Activated CD4-positive, alpha-beta memory T cell treated with anti-CD3 and anti-CD28 coated beads for 36 hours (primary cell): ENCODE data around the gene H1-8. TPM values are rescaled to one million over a fixed set of nuclear protein-coding genes. Genes with fewer than 3 reads are reported as not detected.
"Not testable (repeated sequence)": the region's sequence is repeated elsewhere in the genome, so short reads cannot be mapped to it uniquely, and the experiment has no call there.

Experiments
- CTCF ChIA-PET: fragments of 350-600 bp; sonication (Branson Sonifier 250); formaldehyde crosslinking; loops from one replicate; lab custom pipeline; 2021; ENCODE audit warnings: antibody characterized with exemption, inconsistent platforms; lab: Charles Lee
- POLR2A ChIA-PET: fragments of 350-600 bp; sonication (Branson Sonifier 250); formaldehyde crosslinking; loops from one replicate; lab custom pipeline; 2021; ENCODE audit warnings: antibody characterized with exemption; lab: Charles Lee
- DNase-seq: peaks from one replicate; pipeline ENCODE4 v3.0.0-alpha.2; 2020
- H3K27ac Mint-ChIP-seq: one replicate; pipeline ENCODE4 v1.8.0; 2021; ENCODE audit warnings: mixed read lengths
- H3K27me3 Mint-ChIP-seq: one replicate; pipeline ENCODE4 v1.8.0; 2021; ENCODE audit warnings: mixed read lengths
- H3K36me3 Mint-ChIP-seq: one replicate; pipeline ENCODE4 v1.8.0; 2021; ENCODE audit warnings: mixed read lengths
- H3K4me1 Mint-ChIP-seq: one replicate; pipeline ENCODE4 v1.8.0; 2021; ENCODE audit warnings: low read depth, mixed read lengths
- H3K4me3 Mint-ChIP-seq: one replicate; pipeline ENCODE4 v1.8.0; 2021; ENCODE audit warnings: mild to moderate bottlenecking, mixed read lengths
- H3K9me3 Mint-ChIP-seq: one replicate; pipeline ENCODE4 v1.8.0; 2021; ENCODE audit warnings: mixed read lengths
- intact Hi-C: fragments of 100-400 bp; cut with micrococcal nuclease; formaldehyde crosslinking; loops from one replicate; pipeline ENCODE4 v1.15.1; 2023
- total RNA-seq, 2 experiments: library from RNA; stranded (reverse); gene quantifications; one replicate each; pipeline ENCODE4 v1.2.3, GENCODE V29; 2021

The H1-8 gene
- total RNA-seq: not detected

GRCh38 chr3:129543156-129543790 lies at the start of gene H1-8:
Gene H1-8, plus strand, starts transcription at chr3:129543175. Its CDS starts 44 bp downstream, at chr3:129543219.
- Mint-ChIP-seq H3K4me3 (no peak within 1 kb of the TSS), H3K36me3 (no peaks in the 10 kb centered on the region), H3K4me1 (no peaks in the 10 kb centered on the region), H3K9me3 (no peaks in the 10 kb centered on the region), H3K27ac (no peak within 1 kb of the TSS), H3K27me3 (no peaks in the 10 kb centered on the region)
- ChIA-PET POLR2A (no interaction called here), CTCF (no interaction called here)
- intact Hi-C loops: no loop called here
- DNase-seq: no peak

GRCh38 chr3:129493206-129493605 lies 49.8 kb upstream of the H1-8 start:
- ChIA-PET POLR2A (interaction anchor here (0.6 kb wide), 1 partner anchor 378 kb away, joined by 3 read pairs; no protein-coding TSS in a partner anchor), CTCF (interaction anchor here (1.0 to 2.3 kb wide), 5 partner anchors 135 to 510 kb away, joined by 3 to 10 read pairs (median 4); no protein-coding TSS in a partner anchor)
- Mint-ChIP-seq H3K4me1 (no peaks in the 10 kb centered on the region), H3K27me3 (no peaks in the 10 kb centered on the region), H3K9me3 (no peaks in the 10 kb centered on the region), H3K4me3 (no peak overlapping the region), H3K27ac (no peak overlapping the region), H3K36me3 (peaks cover 2% of the 10 kb centered on the region)
- DNase-seq: no peak
- intact Hi-C loops: loop anchor here (5.0 kb wide), 1 partner anchor 134 kb away; no protein-coding TSS in a partner anchor

DNA sequence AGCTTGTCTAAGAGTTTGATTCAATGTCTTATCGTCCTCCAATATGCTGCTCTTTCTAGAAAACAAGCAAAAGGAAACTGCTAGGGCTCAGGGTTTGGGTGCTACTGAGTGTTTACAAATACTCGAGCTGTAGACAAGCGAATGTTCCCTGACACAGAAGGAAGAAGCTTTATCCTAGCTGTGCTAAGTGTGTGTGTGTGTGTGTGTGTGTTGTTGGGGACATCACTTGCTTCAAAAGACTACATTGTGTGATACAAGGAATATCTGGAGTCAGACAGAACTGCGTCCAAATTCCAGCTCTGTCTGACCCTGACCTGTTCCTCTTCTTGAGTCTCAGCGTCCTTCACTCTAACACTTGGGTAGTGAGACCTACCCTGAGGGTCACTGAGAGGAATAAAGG lies 48.5 kb upstream of the H1-8 start:
- H3K4me1 Mint-ChIP-seq, POLR2A ChIA-PET, H3K27me3 Mint-ChIP-seq, H3K9me3 Mint-ChIP-seq, H3K36me3 Mint-ChIP-seq, H3K27ac Mint-ChIP-seq, DNase-seq, CTCF ChIA-PET, H3K4me3 Mint-ChIP-seq: not testable (repeated sequence)
- intact Hi-C loops: loop anchor here (5.0 kb wide), 1 partner anchor 133 kb away; no protein-coding TSS in a partner anchor

GRCh38 chr3:129495006-129495639 lies 47.9 kb upstream of the H1-8 start:
- DNase-seq, H3K9me3 Mint-ChIP-seq, H3K36me3 Mint-ChIP-seq, H3K4me3 Mint-ChIP-seq, H3K4me1 Mint-ChIP-seq, intact Hi-C loops, H3K27ac Mint-ChIP-seq, CTCF ChIA-PET, H3K27me3 Mint-ChIP-seq, POLR2A ChIA-PET: not testable (repeated sequence)

DNA sequence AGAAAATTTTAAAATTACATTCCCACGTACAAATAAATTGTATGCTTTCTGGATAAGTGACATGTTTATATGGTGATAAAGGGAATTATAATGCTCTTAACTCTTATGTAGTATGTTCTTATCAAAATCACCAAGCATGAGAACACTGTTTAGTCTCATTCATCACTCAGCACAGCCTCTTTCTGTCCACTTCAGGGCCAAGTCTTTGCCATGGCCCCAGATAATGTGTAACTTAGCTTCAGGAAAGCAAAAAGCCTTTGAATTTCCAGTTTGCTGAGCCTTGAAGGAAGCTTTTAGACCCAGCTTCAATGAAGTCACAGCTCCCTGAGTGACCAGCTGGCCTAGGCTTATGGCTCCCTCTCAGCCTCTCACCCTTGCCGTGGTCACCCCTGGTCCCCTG lies 45.1 kb upstream of the H1-8 start:
- H3K4me3 Mint-ChIP-seq, POLR2A ChIA-PET, H3K9me3 Mint-ChIP-seq, H3K4me1 Mint-ChIP-seq, H3K27me3 Mint-ChIP-seq, H3K27ac Mint-ChIP-seq, CTCF ChIA-PET, DNase-seq, intact Hi-C loops, H3K36me3 Mint-ChIP-seq: not testable (repeated sequence)

DNA sequence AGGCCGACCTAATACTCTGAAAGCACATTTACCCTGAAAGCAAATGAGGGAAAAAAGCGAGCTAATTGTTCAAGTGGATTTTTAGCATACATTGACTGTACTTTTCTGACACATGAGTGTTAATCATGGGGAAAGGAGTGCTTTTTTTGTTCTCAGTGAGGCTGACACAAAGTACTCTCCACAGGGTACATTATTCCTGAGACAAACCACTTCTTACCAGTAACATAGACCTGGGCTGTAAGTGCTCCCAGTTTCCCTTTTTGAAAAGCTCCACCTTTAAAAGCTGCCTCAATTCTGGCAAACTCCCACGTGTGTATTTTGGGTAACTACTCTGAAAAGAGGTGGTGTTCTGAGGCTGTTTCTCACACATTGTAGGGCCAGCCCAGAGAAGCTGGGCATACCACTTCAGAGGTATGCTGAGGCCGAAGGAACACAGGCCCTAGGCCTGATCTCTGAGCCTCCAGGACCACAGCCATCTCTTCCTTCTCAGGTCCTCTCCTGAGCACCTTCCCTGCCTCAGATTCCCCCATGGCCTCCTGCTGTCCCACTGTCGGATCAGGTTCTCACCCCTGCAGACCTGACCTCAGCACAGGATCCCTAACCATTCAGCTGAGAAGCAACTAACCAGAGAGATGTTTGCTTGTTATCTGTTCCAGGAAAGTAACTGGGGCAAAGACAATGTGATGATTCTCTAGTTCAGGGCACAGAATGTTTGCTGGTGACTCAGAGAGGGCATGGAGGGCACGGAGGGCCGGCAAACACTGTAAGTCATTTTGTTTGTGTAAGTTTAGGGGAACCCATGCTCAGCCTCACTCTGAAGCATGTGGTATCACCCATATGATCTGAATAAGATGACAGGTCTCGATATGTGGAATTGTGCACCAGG lies 44.1 kb upstream of the H1-8 start:
- H3K27me3 Mint-ChIP-seq, CTCF ChIA-PET, POLR2A ChIA-PET, intact Hi-C loops, DNase-seq, H3K9me3 Mint-ChIP-seq, H3K4me1 Mint-ChIP-seq, H3K4me3 Mint-ChIP-seq, H3K27ac Mint-ChIP-seq, H3K36me3 Mint-ChIP-seq: not testable (repeated sequence)

DNA sequence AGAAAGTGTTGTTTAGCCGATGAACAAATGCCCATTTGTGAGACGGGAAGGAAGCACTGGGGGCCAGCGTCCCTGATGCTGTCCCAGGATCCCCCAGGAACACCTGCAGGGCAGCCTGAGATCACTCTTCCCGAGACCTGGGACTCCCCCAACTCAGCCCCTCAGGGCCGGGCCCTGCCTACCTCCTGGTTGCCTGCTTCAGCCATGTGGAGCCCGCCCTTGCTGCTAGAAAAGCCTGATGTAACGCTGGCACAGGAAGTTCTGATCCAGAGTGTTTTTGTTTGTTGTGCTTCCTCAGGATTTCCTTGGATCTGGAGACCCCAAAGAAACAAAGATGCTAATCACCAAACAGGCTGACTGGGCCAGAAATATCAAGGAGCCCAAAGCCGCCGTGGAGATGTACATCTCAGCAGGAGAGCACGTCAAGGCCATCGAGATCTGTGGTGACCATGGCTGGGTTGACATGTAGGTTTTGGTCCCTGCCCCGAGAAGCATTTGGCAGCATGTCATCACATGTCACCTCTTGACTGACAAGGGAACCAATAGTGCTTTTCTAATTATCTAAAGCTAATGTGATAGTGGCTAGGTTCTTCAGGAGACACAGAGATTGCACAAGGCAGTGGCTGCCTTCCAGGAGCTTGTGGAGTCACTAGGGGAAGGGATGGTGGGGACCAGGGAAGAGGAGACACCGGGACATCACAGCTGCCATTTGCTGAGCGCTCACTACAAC lies 43.2 kb upstream of the H1-8 start:
- H3K4me1 Mint-ChIP-seq, H3K27me3 Mint-ChIP-seq, H3K36me3 Mint-ChIP-seq, H3K27ac Mint-ChIP-seq, DNase-seq, POLR2A ChIA-PET, H3K4me3 Mint-ChIP-seq, intact Hi-C loops, H3K9me3 Mint-ChIP-seq: not testable (repeated sequence)
- CTCF ChIA-PET: interaction anchor here (1.0 kb wide), 1 partner anchor 10 kb away, joined by 5 read pairs; no protein-coding TSS in a partner anchor

DNA sequence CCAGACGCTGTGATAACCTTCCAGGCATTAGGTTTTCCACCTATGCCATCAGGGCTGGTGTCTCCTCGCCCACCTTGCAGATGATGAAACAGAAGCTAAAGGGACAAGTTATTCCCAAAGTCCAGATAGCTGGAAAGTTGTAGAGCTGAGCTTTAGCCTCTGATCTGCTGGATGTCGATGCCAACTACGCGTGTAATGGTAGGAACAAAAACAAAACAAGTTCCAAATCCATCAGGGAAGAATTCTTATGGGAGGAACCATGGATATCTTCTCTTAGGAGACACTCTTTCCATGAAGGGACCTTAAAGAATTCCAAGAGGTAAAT lies 42.7 kb upstream of the H1-8 start:
- no peak overlapping the region for H3K27ac Mint-ChIP-seq
- POLR2A ChIA-PET: no interaction called here
- H3K36me3 Mint-ChIP-seq: peaks cover 4% of the 10 kb centered on the region
- intact Hi-C loops: no loop called here
- DNase-seq: no peak
- H3K4me3 Mint-ChIP-seq: no peak overlapping the region
- CTCF ChIA-PET: interaction anchor here (1.0 kb wide), 1 partner anchor 10 kb away, joined by 5 read pairs; no protein-coding TSS in a partner anchor
- no peaks in the 10 kb centered on the region for H3K4me1 Mint-ChIP-seq
- no peaks in the 10 kb centered on the region for H3K9me3 Mint-ChIP-seq
- no peaks in the 10 kb centered on the region for H3K27me3 Mint-ChIP-seq

GRCh38 chr3:129501630-129502029 lies 41.3 kb upstream of the H1-8 start:
- intact Hi-C loops: no loop called here
- H3K4me3 Mint-ChIP-seq: no peak overlapping the region
- ChIA-PET POLR2A (no interaction called here), CTCF (no interaction called here)
- DNase-seq: no peak
- peaks cover 3% of the 10 kb centered on the region for H3K36me3 Mint-ChIP-seq
- no peaks in the 10 kb centered on the region for H3K27me3 Mint-ChIP-seq
- H3K27ac Mint-ChIP-seq: no peak overlapping the region
- H3K4me1 Mint-ChIP-seq: no peaks in the 10 kb centered on the region
- no peaks in the 10 kb centered on the region for H3K9me3 Mint-ChIP-seq

DNA sequence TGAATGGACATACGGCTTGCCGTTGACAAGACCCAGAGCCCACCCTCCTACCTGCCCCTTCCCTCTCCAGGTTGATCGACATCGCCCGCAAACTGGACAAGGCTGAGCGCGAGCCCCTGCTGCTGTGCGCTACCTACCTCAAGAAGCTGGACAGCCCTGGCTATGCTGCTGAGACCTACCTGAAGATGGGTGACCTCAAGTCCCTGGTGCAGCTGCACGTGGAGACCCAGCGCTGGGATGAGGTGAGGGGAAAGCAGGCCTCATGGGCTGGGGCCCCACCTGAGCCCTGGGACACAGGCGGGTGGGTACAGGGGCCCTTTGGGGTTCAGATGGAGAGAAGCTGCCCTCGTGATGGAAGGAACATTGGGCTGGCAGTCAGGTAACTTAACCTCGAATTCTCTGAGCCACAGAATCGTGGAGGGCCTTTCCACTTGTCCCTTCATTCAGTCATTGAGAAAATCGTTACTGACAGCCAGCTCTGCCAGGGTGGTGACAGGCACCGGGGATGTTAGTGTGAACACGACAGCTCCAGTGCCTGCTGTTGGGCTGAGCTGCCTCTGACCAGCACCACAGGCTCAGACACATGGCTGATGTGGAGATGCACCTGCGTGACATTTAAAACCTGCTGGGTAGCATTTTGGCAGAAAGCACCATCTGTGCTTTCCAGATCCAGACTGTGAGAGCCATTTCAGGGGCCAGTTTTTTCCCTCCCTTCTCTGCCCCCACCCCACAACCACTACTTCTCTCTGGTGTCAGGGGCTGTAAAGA lies 40.1 kb upstream of the H1-8 start:
- no peak for DNase-seq
- no peaks in the 10 kb centered on the region for H3K27me3 Mint-ChIP-seq
- H3K4me1 Mint-ChIP-seq: no peaks in the 10 kb centered on the region
- H3K36me3 Mint-ChIP-seq: peaks cover 7% of the 10 kb centered on the region
- no peaks in the 10 kb centered on the region for H3K9me3 Mint-ChIP-seq
- no peak overlapping the region for H3K4me3 Mint-ChIP-seq
- ChIA-PET CTCF (interaction anchor here (1.2 kb wide), 1 partner anchor 13 kb away, joined by 4 read pairs; no protein-coding TSS in a partner anchor), POLR2A (no interaction called here)
- intact Hi-C loops: no loop called here
- H3K27ac Mint-ChIP-seq: no peak overlapping the region
